ENCODE results near the gene PRM2.

GRCh38 chr16:11272484-11272883 lies 3.8 kb downstream of the PRM2 start:
- TF ChIP-seq, protein P1, sequence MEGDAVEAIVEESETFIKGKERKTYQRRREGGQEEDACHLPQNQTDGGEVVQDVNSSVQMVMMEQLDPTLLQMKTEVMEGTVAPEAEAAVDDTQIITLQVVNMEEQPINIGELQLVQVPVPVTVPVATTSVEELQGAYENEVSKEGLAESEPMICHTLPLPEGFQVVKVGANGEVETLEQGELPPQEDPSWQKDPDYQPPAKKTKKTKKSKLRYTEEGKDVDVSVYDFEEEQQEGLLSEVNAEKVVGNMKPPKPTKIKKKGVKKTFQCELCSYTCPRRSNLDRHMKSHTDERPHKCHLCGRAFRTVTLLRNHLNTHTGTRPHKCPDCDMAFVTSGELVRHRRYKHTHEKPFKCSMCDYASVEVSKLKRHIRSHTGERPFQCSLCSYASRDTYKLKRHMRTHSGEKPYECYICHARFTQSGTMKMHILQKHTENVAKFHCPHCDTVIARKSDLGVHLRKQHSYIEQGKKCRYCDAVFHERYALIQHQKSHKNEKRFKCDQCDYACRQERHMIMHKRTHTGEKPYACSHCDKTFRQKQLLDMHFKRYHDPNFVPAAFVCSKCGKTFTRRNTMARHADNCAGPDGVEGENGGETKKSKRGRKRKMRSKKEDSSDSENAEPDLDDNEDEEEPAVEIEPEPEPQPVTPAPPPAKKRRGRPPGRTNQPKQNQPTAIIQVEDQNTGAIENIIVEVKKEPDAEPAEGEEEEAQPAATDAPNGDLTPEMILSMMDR (conservative IDR thresholded peaks at IDR 0.05 in 1 of 2, IDR thresholded peaks at IDR 0.05 in 1 of 2; ENCODE audit: low read depth in 1 of 2, low read length in 2 of 2) = no peak
- TF ChIP-seq EZH2 (IDR thresholded peaks at IDR 0.05; ENCODE audit: low read length, missing control alignments) = no peak

Data from fibroblast of lung (primary cell).